ENCODE data around the gene AQP5. TPM values are rescaled to one million over a fixed set of nuclear protein-coding genes. Genes with fewer than 3 reads are reported as not detected.

The AQP5 gene
- total and polyA plus RNA-seq, 2 of the 8 experiments (the other 6 are each of a cell fraction or from before 2014, with no cell fraction given) = 2.5 to 3.2 TPM

DNA sequence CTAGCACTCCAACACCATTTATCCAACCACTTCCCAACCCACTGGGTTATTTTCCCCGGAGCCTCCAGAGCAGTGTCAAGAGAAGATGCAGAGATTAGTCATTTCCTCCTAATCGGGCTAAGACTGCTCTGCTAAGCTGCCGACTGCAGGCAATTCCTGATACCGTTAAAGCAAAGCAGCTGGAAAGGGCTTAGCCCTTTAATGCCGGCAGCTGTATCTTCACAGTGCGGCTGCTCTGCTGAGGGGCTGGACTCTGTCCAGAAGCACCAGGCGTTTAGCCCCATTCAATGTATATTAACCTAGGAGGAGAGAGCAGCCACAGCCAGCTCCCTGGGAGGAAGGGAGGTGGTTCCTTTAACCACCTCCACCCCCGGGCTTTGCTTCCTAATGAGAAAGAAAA is 22.2 kb downstream of the AQP5 start (continued):
- TF ChIP-seq USF2 (IDR thresholded peaks at IDR 0.05; ENCODE audit: low read length) (no peak), RNF2 (IDR thresholded peaks at IDR 0.05; ENCODE audit: borderline replicate concordance, low read depth, low read length, missing control alignments, poor library complexity, severe bottlenecking) (no peak), CHD1 (IDR thresholded peaks at IDR 0.05; ENCODE audit: low read depth, low read length) (no peak), EZH2 (IDR thresholded peaks at IDR 0.05; ENCODE audit: low read depth, low read length, severe bottlenecking) (no peak)

Measured in H1 (cell line).